RPMI7951 (cell line): ENCODE measurements around the gene ABCC1. TPM values are rescaled to one million over a fixed set of nuclear protein-coding genes. Genes with fewer than 3 reads are reported as not detected.
"Not testable (repeated sequence)": the region's sequence is repeated elsewhere in the genome, so short reads cannot be mapped to it uniquely, and the experiment has no call there.

Experiments
- DNase-seq: peaks from one replicate; pipeline ENCODE4 v3.0.0-alpha.2; 2012; ENCODE audit warnings: low read depth
- total RNA-seq: library from RNA; depleted of rRNA; stranded (reverse); fragments of >200 nt; shearing (Covaris generic); gene quantifications from 2 replicates; pipeline ENCODE4 v1.2.3, GENCODE V29; 2014

ABCC1 gene
- total RNA-seq, 1 experiment from 2014 or later, result 6.4 TPM

GRCh38 chr16:16083421-16084156 lies 134.2 kb downstream of the ABCC1 start:
- peak; percentile 28 for DNase-seq

GRCh38 chr16:16084874-16085273 lies 135.5 kb downstream of the ABCC1 start:
- DNase-seq, result no peak

GRCh38 chr16:16086653-16087446 lies 137.4 kb downstream of the ABCC1 start:
- DNase-seq, result no peak

DNA sequence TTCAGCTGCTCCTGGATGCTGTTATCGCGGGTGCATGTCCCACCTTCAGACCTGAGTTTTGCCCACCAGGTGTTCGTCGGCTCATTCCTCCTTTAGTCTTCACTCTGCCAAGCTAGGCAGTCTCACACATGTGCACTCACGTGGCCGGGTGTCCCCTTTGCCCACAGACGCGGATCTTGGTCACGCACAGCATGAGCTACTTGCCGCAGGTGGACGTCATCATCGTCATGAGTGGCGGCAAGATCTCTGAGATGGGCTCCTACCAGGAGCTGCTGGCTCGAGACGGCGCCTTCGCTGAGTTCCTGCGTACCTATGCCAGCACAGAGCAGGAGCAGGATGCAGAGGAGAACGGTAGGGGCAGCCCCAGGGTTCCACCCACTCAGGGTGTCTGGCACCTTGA lies 140.8 kb downstream of the ABCC1 start:
- no peak for DNase-seq

DNA sequence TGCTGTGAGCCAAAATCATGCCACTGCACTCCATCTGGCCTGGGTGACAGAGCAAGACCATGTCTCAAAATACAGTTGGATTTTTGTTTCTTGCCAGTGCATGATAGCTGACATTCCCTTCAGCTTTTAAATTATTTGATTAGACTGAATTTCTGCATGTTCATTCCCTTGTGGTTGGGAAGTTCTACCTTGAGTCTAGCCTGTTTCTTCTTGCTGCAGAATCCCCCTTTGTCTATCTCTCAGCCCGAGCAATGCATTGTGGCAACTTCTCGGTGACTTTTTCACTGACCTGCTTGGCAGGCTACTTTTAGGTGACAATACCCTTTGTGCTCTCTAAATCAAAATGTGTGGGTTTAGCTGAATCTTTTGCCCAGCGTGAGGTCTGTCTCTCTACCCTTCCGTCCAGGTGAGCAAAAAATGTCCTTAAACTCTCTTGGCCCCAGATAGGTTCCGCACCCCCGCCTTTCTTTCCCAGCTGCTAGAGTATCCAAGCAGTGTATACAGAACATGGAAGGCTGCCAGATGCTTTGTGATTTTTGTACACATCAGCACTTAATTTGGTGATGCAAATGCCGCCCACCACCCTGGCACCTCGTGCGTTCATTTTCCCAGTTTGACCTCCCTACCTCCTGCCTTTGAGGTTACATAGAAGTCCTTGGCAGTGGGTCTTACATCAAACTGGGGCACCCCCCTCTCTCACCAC lies 143.7 kb downstream of the ABCC1 start:
- no peak for DNase-seq

GRCh38 chr16:16093628-16094332 lies 144.4 kb downstream of the ABCC1 start:
- no peak for DNase-seq

DNA sequence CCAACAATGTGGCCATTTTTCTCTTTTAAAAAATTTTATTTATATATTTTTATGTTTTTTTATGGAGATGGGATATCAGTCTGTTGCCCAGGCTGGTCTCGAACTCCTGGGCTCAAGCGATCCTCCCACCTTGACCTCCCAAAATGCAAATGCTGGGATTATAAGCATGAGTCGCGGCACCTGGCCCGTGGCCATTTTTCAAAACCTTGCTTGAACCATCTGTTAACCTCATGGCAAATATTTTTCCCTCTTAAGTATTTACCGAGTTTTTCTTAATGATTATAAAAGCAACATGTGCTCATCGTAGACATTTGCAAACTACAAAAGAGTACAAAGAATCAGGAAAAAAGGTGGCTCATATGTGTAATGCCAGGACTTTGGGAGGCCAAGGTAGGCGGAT lies 146.2 kb downstream of the ABCC1 start:
- DNase-seq, result no peak

DNA sequence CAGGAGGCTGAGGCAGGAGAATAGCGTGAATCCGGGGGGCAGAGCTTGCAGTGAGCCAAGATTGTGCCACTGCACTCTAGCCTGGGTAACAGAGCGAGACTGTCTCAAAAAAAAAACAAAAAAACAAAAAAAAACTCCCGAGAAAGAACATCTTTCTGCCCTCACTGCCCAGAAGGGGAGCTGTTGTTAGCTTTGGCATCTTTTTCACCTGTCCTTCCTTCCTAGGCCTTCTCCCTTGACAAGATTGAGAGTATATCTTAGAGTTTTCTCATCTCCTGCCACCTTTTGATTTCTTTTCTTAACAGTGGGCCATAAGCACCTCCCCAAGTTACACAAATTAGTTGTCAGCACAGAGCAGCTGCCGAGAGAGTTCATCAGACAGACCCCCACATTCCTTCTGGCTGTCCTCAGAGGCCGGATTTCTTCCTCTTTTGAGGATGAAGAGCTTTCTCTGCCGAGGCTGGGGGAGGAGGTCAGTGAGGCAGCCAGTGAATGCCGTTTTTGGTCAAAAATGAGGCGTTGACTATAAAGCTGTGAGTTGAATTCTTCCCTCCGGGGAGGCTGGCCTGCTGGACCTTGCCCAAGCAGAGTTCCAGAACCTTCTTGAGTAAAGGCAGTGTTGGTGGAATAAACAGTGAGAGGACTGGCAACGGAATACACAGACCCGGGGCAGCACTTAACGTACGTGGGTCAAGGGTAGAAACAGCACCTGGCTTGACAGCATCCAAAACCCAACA lies 146.9 kb downstream of the ABCC1 start:
- no peak for DNase-seq

DNA sequence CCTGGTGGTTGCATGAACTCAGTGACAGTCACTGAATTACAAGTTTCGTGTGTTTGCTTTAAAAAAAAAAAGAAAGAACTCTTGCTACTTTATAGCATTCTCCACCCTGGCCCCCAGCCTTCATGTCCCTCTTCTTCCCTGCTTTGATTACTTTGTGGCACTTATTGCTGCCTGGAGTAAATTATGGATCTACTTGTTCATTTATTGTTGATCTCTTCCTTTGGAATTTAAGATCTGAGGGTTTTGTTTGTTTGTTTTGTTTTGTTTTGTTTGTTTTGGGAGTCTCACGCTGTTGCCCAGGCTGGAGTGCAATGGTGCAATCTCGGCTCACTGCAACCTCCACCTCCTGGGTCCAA lies 147.4 kb downstream of the ABCC1 start:
- DNase-seq, result no peak

GRCh38 chr16:16099320-16099719 lies 149.9 kb downstream of the ABCC1 start:
- no peak for DNase-seq

GRCh38 chr16:16100631-16101030 lies 151.2 kb downstream of the ABCC1 start:
- no peak for DNase-seq

GRCh38 chr16:16101585-16101984 lies 152.2 kb downstream of the ABCC1 start:
- no peak for DNase-seq

DNA sequence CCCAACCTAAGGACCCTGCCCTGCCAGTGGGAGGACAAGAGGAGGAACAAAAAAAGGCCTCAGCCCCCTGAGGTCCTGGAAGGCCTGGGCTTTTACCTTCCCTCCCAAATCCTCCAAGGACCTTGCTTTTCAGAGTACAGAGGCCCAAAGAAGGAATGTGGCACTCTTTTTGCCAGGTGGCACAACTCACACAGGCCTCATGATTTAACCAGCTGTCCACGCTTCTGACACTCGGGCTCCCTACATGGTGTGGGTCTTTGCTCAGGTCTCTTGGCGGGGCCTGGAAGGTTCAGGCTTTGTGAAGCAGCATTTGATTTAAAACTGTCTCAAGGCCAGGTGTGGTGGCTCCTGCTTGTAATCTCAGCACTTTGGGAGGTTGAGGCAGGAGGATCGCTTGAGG lies 153.3 kb downstream of the ABCC1 start:
- no peak for DNase-seq

DNA sequence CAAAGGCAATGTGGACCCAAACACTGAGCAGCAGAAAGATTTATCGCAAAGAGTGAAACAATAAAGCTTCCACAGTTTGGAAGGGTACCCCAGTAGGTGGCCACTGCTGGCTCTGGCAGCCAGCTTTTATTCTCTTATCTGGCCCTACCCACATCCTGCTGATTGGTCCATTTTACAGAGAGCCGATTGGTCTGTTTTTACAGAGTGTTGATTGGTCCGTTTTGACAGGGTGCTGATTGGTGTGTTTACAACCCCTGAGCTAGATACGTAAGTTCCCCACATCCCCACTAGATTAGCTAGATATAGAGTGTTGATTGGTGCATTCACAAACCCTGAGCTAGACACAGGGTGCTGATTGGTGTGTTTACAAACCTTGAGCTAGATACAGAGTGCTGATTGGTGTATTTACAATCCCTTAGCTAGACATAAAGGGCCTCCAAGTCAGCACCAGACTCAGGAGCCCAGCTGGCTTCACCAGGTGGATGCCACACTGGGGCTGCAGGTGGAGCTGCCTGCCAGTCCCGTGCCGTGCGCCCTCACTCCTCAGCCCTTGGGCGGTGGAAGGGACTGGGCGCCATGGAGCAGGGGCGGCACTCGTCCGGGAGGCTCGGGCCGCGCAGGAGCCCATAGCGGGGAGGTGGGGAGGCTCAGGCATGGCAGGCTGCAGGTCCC lies 154.9 kb downstream of the ABCC1 start:
- not testable (repeated sequence) for DNase-seq

- not testable (repeated sequence) for DNase-seq
Measured at GRCh38 chr16:16104804-16105141, 155.4 kb downstream of the ABCC1 start.

DNA sequence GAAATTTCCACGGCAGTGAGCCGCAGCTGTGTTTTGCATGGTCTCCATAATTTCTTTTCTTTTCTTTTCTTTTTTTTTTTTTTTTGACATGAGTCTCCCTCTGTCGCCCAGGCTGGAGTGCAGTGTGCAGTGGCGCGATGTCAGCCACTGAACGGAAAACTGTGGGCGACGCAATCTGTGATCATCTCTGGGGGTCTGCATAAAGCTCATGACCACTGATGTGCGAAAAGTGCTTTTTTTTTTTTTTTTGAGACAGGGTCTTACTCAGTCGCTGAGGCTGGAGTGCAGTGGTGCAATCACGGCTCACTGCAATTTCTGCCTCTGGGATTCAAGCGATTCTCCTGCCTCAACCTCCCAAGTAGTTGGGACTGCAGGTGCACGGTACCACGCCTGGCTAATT lies 156.2 kb downstream of the ABCC1 start:
- no peak for DNase-seq

DNA sequence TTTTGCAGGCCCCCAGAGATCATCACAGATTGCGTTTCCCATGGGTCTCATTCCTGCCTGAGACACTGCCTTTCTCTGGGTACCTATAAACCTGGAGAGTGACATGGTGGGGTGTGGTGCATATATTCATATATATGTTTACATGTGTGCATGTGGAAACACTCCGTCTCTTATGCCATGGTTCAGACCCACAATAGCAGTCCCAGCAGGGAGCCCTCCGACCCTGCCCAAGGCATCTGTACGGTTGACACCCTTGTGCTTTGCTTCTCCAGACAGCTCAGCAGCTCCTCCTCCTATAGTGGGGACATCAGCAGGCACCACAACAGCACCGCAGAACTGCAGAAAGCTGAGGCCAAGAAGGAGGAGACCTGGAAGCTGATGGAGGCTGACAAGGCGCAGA lies 157.1 kb downstream of the ABCC1 start:
- DNase-seq, result no peak

DNA sequence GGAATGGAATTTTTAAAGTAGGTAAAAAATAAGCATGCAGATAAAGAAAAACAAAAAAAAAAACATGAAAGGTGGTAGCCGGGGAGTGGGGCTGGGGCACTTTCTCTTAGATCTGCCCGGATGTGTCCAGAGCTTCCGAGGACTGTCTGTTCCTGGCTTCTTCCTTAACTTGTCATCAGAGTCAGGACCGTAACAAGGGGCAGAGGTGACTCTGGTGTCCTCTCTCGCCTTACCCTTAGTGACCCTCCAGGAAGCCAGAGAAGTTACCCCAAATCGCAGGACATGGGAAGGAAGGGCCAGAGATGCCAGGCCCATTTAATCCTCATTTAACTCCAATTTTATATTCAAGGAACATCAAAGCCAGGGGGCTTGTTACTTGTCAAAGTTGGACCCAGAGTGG lies 158.4 kb downstream of the ABCC1 start:
- DNase-seq, result no peak

GRCh38 chr16:16108759-16109158 lies 159.3 kb downstream of the ABCC1 start:
- no peak for DNase-seq

DNA sequence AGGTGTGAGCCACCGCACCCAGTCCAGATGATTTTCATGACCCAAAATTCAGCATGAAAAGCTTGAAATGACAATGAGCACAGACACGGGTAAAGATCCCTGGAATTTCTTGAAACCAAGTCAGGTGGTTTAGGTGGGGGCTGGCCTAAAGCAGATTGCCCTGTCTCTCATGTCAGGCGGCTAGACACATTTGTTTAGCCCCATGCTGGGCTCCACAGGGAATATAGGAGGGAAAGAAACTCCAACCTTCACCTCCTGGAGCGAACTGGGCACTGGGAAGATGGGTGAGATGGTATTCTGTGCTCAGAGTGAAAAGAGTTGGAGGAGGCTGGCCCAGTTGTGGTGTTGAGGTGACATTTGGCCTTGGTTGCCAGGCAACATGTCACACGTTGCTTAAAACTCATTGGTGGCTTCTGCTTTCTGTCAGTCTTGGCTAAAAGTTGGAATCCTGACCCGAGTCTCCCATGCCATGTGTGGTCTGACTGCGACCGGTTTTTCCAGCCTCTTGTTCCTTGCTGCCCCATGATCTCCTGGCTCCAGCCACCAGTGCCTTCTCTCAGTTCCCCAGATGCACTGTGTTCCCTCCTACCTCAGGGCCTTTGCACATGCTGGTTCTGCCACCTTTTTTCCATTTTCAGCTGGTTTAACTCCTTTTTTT lies 160.2 kb downstream of the ABCC1 start:
- no peak for DNase-seq
